Superior temporal gyrus (tissue), 1 donor: ENCODE results near the gene SP140.
"Not testable (repeated sequence)": the region's sequence is repeated elsewhere in the genome, so short reads cannot be mapped to it uniquely, and the experiment has no call there.

Source experiments
- DNase-seq: peaks from one replicate; pipeline ENCODE4 v3.0.0-alpha.2; 2016; ENCODE audit errors: extremely low spot score

Gene SP140

GRCh38 chr2:230326453-230327417 lies 101.2 kb downstream of the SP140 start, which contains the start of gene SP140L:
SP140L (plus strand) TSS chr2:230327193; CDS start chr2:230327270, 77 bp downstream.
- DNase-seq, result no peak

GRCh38 chr2:230327418-230328154 lies 102.0 kb downstream of the SP140 start:
- DNase-seq, result no peak

GRCh38 chr2:230328155-230328458 lies 102.6 kb downstream of the SP140 start:
- DNase-seq, result no peak

GRCh38 chr2:230329946-230330605 lies 104.5 kb downstream of the SP140 start:
- no peak for DNase-seq

- DNase-seq, result no peak
Measured at GRCh38 chr2:230330725-230331124, 105.2 kb downstream of the SP140 start.

- no peak for DNase-seq
Measured at GRCh38 chr2:230335461-230335863, 109.9 kb downstream of the SP140 start.

GRCh38 chr2:230335864-230336506 lies 110.4 kb downstream of the SP140 start:
- DNase-seq, result no peak

GRCh38 chr2:230341936-230342528 lies 116.5 kb downstream of the SP140 start:
- not testable (repeated sequence) for DNase-seq

- DNase-seq, result not testable (repeated sequence)
Measured at GRCh38 chr2:230343041-230343624, 117.6 kb downstream of the SP140 start.

- DNase-seq, result no peak
Measured at GRCh38 chr2:230343747-230344146, 118.2 kb downstream of the SP140 start.

GRCh38 chr2:230346465-230346864 lies 120.9 kb downstream of the SP140 start:
- DNase-seq, result no peak

GRCh38 chr2:230346921-230347533 lies 121.5 kb downstream of the SP140 start:
- DNase-seq, result no peak

- no peak for DNase-seq
Measured at GRCh38 chr2:230347659-230348305, 122.2 kb downstream of the SP140 start.

GRCh38 chr2:230348787-230349186 lies 123.3 kb downstream of the SP140 start:
- DNase-seq, result no peak

GRCh38 chr2:230356084-230356483 lies 130.5 kb downstream of the SP140 start:
- no peak for DNase-seq

GRCh38 chr2:230358305-230358704 lies 132.8 kb downstream of the SP140 start:
- no peak for DNase-seq

- no peak for DNase-seq
Measured at GRCh38 chr2:230360028-230360427, 134.5 kb downstream of the SP140 start.

GRCh38 chr2:230362030-230362691 lies 136.6 kb downstream of the SP140 start:
- no peak for DNase-seq
